Muscle layer of colon (tissue), 2 donors: ENCODE data around the gene LRMDA.

ENCODE experiments used
- H3K27ac ChIP-seq: one replicate; pipeline ENCODE4 v1.7.0; 2013; ENCODE audit warnings: low read depth, mild to moderate bottlenecking, low read length, moderate library complexity
- H3K27me3 ChIP-seq, 2 donors: one replicate each; pipeline ENCODE4 v1.7.0; 2013; ENCODE audit warnings: low read length in 2 of 2, mild to moderate bottlenecking in 2 of 2; ENCODE audit not compliant: insufficient read depth in 2 of 2, control insufficient read depth in 1 of 2
- H3K36me3 ChIP-seq: one replicate; pipeline ENCODE4 v1.7.0; 2013; ENCODE audit warnings: mild to moderate bottlenecking, low read length; ENCODE audit not compliant: insufficient read depth
- H3K4me1 ChIP-seq: one replicate; pipeline ENCODE4 v1.7.0; 2013; ENCODE audit warnings: mild to moderate bottlenecking, low read length; ENCODE audit not compliant: insufficient read depth
- H3K4me3 ChIP-seq, 2 donors: one replicate each; pipeline ENCODE4 v1.7.0; 2013; ENCODE audit warnings: low read length in 2 of 2, low read depth in 1 of 2, mild to moderate bottlenecking in 1 of 2, moderate library complexity in 1 of 2
- H3K9ac ChIP-seq: one replicate; pipeline ENCODE4 v1.7.0; 2013; ENCODE audit warnings: low read length
- H3K9me3 ChIP-seq: one replicate; pipeline ENCODE4 v1.7.0; 2013; ENCODE audit warnings: mild to moderate bottlenecking, low read length
- donor health status: abdominal sarcoma.
- donor health status: Adenocarcinoma of cecum.

Gene LRMDA

DNA sequence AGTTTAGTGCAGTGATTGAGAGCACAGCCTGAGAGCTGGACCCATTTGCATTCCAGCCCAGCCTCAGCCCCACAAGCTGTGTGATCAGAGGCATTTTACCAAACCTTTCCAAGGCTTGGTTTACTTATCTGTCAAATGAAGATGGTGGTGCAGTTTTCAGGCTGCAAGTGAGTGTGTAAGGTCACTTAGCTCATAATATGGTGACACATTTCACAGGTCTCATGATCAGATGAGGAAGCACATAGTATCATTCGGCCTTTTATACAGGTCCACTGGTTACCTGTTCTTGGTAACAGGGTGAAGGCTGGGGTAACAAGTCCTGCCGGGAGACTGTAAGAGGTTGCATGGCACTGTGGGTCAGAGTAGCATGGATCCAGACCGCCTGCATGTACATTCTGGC lies 371.7 kb downstream of the LRMDA start:
- Histone ChIP-seq H3K9me3 (no peaks in the 10 kb centered on the region), H3K27ac (no peak overlapping the region), H3K27me3 (no peaks in the 10 kb centered on the region), H3K4me1 (no peaks in the 10 kb centered on the region), H3K9ac (no peak overlapping the region), H3K36me3 (no peaks in the 10 kb centered on the region), H3K4me3 (no peak overlapping the region)

DNA sequence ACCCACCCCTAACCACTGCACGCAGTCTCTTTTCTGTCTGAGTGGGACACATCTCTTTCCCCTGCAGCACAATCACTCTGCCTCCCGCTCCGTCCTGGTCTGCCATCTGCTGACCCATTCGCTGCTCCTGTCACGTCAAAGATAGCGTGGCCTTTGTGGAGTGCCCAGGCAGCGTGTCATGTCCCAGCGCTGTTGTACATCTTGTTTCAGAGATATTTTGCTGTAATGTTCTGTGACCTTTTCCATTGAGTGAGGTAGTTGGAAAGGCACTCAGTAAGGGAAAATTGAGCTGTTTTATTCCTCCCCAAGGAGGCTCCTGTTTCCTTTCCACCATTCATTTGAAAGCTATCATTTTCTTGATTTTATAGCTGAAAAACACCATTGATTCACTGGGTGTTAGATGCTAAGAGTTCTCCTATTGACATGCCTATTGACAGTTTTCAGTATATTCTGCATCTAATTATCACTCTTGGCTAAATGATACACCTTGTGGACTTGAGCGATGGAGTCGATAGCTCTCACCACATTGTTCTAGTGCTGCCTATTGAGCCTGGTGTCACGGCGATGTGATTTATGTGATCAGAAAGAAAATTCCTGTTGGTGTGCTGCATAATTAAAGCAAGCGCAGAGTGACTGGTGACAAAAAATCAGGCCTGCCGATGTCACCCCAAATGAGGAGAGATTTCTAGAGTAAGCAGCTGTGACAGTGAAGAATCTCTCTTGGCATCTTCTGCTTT lies 372.6 kb downstream of the LRMDA start:
- Histone ChIP-seq H3K36me3 (no peaks in the 10 kb centered on the region), H3K4me1 (no peaks in the 10 kb centered on the region)

DNA sequence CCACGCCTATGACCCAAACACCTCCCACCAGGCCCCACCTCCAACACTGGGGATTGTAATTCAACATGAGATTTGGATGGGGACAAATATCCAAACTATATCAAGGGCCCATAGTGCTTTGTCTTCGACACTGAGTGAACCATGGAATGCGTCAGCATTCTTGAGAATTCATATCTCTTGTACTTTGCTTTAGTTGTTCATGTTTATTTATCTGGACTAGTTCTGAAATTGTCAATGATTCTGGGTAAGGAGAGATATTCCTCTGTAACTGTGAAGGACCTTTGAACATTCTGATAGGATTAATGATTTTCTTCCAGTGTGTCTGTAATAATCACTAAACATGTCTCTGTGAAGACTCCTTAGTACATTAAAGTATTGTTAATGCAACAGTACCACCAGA lies 374.8 kb downstream of the LRMDA start:
- Histone ChIP-seq H3K9ac (no peak overlapping the region), H3K36me3 (no peaks in the 10 kb centered on the region), H3K4me1 (no peaks in the 10 kb centered on the region), H3K27ac (no peak overlapping the region), H3K27me3 (no peaks in the 10 kb centered on the region), H3K4me3 (no peak overlapping the region), H3K9me3 (no peaks in the 10 kb centered on the region)

More for the DNA sequence above, 372.6 kb downstream of the LRMDA start:
- H3K4me3 ChIP-seq: no peak overlapping the region
- no peak overlapping the region for H3K27ac ChIP-seq
- no peaks in the 10 kb centered on the region for H3K9me3 ChIP-seq
- no peak overlapping the region for H3K9ac ChIP-seq
- no peaks in the 10 kb centered on the region for H3K27me3 ChIP-seq

DNA sequence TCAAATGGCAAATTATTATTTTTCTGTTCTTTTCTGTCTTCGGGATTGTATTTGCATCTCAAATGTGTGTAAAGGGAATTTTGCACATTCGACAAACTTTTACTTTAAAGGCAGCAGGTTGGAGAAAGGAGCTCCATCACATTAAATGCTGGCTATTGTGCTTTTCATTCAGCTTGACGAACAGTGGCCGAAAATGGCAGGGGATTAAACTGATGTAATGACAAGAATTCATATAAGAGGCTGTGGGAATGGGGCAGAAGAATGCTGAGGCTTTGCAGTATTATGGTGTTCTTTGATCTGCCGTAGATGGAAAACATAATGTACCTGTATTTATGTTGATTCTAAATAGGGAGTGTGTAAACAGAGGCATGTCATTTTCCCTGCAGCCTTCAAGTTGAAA lies 376.0 kb downstream of the LRMDA start:
- Histone ChIP-seq H3K9ac (no peak overlapping the region), H3K4me1 (no peaks in the 10 kb centered on the region), H3K27me3 (no peaks in the 10 kb centered on the region), H3K36me3 (no peaks in the 10 kb centered on the region), H3K27ac (no peak overlapping the region), H3K4me3 (no peak overlapping the region), H3K9me3 (no peaks in the 10 kb centered on the region)

DNA sequence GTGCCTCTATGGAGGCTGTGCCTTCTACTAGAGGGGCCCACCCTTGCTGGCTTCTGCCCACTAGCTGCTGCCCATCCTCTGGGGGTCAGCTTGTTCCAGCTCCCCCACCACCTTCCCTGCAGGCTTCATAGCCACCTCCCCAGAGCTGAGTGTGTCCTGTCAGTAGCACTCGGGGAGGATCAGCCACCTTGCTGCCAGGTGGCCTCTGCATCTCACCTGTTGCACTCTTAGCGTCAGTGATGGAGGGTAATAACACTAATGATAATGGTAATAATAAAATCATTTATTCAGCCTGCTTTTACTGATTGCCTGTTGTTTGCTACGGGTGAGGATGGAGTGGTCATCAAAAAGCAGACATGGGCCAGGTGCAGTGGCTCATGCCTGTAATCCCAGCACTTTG lies 377.6 kb downstream of the LRMDA start:
- Histone ChIP-seq H3K4me1 (no peaks in the 10 kb centered on the region), H3K4me3 (no peak overlapping the region), H3K36me3 (no peaks in the 10 kb centered on the region), H3K9me3 (no peaks in the 10 kb centered on the region), H3K27ac (no peak overlapping the region), H3K27me3 (no peaks in the 10 kb centered on the region), H3K9ac (no peak overlapping the region)

DNA sequence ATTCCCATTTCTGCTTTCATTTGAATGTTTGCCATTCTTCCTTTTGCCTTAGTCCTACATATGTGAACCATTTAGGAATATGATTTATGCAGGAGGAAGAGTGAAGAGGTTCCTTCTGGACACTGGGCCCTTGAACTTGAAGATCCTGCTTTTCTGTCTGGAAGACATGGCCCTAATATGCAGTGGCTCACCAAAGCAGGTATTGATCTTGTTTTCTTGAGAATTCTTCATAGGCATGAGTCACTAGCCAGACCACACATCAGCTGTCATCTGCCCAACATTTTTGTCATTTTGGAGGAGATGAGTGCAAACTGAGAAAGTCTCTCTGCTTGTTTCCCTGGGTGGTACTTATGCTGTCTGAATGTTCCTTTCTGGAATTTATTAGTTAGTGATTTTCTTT lies 382.6 kb downstream of the LRMDA start:
- no peaks in the 10 kb centered on the region for H3K36me3 ChIP-seq
- H3K9ac ChIP-seq: no peak overlapping the region
- H3K27me3 ChIP-seq: no peaks in the 10 kb centered on the region
- H3K27ac ChIP-seq: no peak overlapping the region
- H3K4me1 ChIP-seq: no peaks in the 10 kb centered on the region
- H3K4me3 ChIP-seq: no peak overlapping the region
- H3K9me3 ChIP-seq: no peaks in the 10 kb centered on the region

DNA sequence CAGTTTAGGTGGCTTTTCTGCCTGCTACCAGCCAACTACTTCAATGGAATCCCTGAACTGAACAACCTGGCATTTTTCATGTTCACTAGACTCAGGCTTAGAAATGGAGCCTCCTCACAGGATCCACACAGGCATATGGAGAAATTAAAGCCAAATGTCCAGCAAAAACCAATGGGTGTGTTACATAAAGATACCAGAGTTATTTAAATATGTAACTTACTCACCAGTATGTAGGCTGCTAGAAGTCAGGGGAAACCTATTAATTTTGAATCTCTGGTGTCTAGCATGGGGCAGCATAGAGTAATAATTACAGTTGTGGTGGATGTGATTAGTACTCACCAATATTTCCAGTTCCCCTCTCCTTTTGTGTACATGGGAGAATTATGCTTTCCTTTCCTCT lies 383.6 kb downstream of the LRMDA start:
- H3K9me3 ChIP-seq: no peaks in the 10 kb centered on the region
- no peaks in the 10 kb centered on the region for H3K36me3 ChIP-seq
- no peaks in the 10 kb centered on the region for H3K27me3 ChIP-seq
- no peak overlapping the region for H3K4me3 ChIP-seq
- H3K9ac ChIP-seq: no peak overlapping the region
- no peaks in the 10 kb centered on the region for H3K4me1 ChIP-seq
- H3K27ac ChIP-seq: no peak overlapping the region

DNA sequence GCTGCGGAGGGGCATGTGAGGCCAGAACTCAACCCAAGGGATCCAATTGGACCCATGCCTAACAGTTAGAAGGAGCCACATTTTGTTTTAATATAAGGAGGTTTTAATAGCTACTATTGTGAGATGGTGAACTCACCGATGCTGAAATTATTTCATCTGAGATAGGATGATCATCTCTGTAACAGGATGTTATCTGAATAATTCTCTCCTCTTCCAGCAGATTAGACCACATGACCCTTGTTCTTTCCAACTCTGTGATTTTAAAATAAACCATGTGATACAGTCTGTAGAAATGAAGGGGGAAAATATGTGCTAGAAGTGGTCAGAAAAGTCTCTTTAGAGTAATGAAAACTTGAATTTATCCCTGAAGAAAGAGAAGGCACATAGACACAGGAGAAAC lies 385.8 kb downstream of the LRMDA start:
- no peak overlapping the region for H3K9ac ChIP-seq
- H3K27ac ChIP-seq: no peak overlapping the region
- no peaks in the 10 kb centered on the region for H3K27me3 ChIP-seq
- H3K4me3 ChIP-seq: no peak overlapping the region
- H3K4me1 ChIP-seq: no peaks in the 10 kb centered on the region
- no peaks in the 10 kb centered on the region for H3K9me3 ChIP-seq
- H3K36me3 ChIP-seq: no peaks in the 10 kb centered on the region

DNA sequence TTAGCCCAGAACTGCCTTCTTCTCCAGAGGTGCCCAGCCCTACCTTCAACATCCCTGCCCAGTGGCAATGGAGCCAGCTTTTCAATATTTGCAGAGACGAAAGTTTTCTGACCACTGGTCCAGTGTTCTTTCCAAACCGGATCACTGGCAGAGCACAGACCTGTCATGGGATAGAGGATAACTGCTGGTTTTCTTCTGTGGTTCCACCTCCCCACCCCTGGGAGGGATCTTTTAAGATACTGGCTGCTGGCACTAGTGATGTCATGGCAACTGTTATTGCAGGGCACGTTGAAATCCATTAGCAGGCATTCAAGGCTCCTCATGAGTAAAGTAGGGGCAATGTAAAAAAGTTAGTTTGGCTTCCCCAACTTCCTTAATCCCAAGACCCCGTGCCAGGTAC lies 387.1 kb downstream of the LRMDA start:
- H3K27ac ChIP-seq: no peak overlapping the region
- H3K4me3 ChIP-seq: no peak overlapping the region
- H3K27me3 ChIP-seq: no peaks in the 10 kb centered on the region
- no peaks in the 10 kb centered on the region for H3K9me3 ChIP-seq
- H3K4me1 ChIP-seq: no peaks in the 10 kb centered on the region
- no peak overlapping the region for H3K9ac ChIP-seq
- no peaks in the 10 kb centered on the region for H3K36me3 ChIP-seq

DNA sequence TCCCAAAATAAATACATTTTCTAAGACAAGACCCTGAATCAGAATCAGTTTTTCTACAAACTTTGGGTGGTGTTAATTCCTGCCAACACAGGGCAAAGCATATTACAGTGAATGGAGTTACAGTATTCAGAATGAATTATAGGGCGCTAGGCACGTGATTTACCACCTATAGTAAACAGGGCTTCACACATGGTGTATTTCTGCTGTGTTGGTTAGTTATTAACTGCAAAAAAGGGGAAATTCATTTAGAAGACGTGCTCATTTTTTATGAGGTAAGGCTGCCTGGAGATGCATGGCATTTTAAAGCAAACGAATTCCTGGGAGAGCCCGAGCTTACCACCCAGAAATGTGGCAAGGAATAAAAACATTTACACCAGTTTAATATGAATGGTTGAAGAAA lies 393.8 kb downstream of the LRMDA start:
- Histone ChIP-seq H3K27me3 (no peaks in the 10 kb centered on the region), H3K27ac (no peak overlapping the region)

DNA sequence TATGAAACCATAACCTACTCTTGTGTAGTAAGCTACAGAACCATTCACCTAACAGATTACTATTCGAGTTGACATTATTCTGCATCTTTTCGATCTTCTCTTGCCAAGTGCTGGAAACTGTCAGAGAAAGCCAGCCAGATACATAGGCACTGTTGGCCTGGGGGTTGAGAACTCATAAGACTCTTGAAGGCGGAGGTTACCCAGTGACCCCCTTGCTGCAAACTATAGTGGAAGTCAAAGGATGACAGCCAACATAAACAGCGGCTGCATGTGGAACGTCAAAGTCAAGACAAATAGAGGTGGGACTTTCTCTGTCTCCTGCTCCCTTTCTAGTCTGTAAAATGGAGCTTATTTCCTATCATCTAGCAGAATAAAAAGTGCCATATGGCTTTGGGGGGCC lies 394.2 kb downstream of the LRMDA start:
- Histone ChIP-seq H3K27ac (no peak overlapping the region), H3K9ac (no peak overlapping the region), H3K27me3 (no peaks in the 10 kb centered on the region), H3K9me3 (no peaks in the 10 kb centered on the region), H3K36me3 (no peaks in the 10 kb centered on the region), H3K4me1 (peaks cover 31% of the 10 kb centered on the region), H3K4me3 (no peak overlapping the region)

More for the DNA sequence above, 393.8 kb downstream of the LRMDA start:
- Histone ChIP-seq H3K4me1 (peaks cover 31% of the 10 kb centered on the region), H3K36me3 (no peaks in the 10 kb centered on the region), H3K9ac (no peak overlapping the region), H3K9me3 (no peaks in the 10 kb centered on the region), H3K4me3 (no peak overlapping the region)

DNA sequence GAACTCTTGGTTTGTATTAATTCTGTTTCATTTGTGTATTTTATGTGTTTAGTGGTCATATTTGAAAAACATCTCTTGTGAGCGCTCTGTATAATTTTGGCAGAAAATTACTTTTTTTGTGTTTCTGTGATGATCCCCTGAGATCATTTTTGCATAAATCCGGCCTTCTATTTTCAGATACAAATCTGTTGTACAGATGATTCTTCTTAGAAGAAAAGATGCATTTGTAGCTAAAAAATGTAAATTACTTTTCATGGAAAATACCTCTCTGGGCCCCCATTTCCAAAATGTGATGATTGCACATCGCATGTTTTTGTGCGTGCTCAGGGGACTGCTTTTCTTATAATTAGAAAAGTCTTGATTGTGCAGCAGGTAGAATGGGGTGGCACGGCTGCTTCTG lies 395.4 kb downstream of the LRMDA start:
- no peak overlapping the region for H3K4me3 ChIP-seq
- no peak overlapping the region for H3K27ac ChIP-seq
- no peaks in the 10 kb centered on the region for H3K9me3 ChIP-seq
- no peaks in the 10 kb centered on the region for H3K27me3 ChIP-seq
- peaks cover 31% of the 10 kb centered on the region for H3K4me1 ChIP-seq
- no peaks in the 10 kb centered on the region for H3K36me3 ChIP-seq
- no peak overlapping the region for H3K9ac ChIP-seq
